ENCODE measurements around the gene INPP5A. TPM values are rescaled to one million over a fixed set of nuclear protein-coding genes. Genes with fewer than 3 reads are reported as not detected.

The INPP5A gene
- total RNA-seq, 1 donor from 2014 or later: 36.4 TPM

DNA sequence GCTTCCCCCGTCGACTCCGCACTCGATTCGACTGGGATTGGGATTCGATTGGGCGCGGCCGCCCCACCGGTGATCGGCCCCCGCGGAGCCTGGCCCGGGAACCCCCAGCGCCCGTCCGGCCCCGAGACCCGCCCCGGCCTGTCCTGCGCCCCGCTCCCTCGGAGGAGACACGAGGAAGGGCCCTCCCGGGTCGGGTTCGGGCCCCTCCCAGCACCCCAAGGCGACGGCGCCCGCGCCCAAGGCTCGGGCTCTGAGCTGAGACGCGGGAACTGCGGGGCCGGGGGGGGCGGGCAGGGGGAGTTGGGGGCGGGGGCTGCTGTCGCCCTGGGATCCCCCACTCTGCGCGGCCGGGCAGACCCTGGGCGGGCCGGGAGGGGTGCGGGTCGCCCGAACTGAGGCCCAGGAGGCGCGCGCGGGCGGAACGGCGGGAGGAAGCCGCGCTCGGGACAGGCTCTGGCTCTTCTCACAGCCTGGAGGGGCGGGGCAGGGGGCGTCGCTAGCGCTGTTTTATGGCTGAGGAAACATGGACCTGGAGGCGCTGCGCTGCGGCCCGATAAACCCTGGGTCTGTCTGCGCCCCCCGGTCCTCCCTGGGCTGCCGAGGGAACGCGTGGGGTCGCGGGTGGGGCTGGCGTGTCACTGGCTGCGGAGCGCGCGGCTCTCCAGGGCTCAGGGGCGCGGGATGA is 250.1 kb downstream of the INPP5A start:
- Mint-ChIP-seq H3K36me3 (ENCODE audit: unreplicated experiment) (peaks cover 4% of the 10 kb centered on the region), H3K4me1 (ENCODE audit: unreplicated experiment) (no peaks in the 10 kb centered on the region), H3K4me3 (ENCODE audit: unreplicated experiment) (no peak overlapping the region), H3K27me3 (ENCODE audit: unreplicated experiment) (peaks cover 5% of the 10 kb centered on the region), H3K27ac (ENCODE audit: unreplicated experiment) (no peak overlapping the region), H3K9me3 (ENCODE audit: unreplicated experiment) (no peaks in the 10 kb centered on the region)
- DNase-seq (ENCODE audit: extremely low spot score, unreplicated experiment): no peak
- TF ChIP-seq, protein P1, sequence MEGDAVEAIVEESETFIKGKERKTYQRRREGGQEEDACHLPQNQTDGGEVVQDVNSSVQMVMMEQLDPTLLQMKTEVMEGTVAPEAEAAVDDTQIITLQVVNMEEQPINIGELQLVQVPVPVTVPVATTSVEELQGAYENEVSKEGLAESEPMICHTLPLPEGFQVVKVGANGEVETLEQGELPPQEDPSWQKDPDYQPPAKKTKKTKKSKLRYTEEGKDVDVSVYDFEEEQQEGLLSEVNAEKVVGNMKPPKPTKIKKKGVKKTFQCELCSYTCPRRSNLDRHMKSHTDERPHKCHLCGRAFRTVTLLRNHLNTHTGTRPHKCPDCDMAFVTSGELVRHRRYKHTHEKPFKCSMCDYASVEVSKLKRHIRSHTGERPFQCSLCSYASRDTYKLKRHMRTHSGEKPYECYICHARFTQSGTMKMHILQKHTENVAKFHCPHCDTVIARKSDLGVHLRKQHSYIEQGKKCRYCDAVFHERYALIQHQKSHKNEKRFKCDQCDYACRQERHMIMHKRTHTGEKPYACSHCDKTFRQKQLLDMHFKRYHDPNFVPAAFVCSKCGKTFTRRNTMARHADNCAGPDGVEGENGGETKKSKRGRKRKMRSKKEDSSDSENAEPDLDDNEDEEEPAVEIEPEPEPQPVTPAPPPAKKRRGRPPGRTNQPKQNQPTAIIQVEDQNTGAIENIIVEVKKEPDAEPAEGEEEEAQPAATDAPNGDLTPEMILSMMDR (IDR thresholded peaks at IDR 0.05): no peak

DNA sequence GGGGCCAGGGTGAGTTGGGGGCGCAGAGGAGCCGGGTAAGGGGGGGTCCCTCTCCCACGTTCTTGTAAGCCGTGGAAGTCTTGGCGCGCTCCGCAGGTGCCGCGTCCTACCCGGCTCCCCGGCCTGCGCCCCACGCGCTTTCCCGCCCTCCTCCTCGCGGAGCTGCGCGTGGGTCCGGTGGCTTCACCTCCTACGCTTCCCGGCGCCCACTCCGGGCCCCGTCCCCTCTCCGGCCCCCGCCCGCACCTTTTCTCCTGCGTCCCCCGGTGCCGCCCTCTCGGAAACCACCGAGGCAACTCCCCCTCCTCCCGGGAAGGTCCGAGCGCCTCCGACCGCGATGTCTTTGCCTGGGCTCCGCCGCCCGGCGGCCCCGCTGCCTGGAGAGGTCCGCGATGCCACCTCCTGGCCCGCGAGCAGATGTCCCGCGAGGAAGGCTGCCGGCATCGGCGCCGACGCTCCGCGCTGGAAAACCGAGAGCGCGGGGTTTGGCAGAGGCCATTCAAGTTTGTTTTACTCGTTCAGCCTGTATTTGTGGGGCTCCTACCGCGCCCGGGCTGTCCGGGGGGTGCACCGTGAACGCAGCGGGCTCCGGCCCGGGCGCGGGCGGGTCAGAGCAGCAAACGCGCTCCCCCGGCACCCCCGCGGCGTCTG is 250.7 kb downstream of the INPP5A start:
- TF ChIP-seq, protein P1 (IDR thresholded peaks at IDR 0.05): peak; percentile 43
- DNase-seq (ENCODE audit: extremely low spot score, unreplicated experiment): no peak
- Mint-ChIP-seq H3K4me3 (ENCODE audit: unreplicated experiment) (peak overlapping the region; percentile 26), H3K27ac (ENCODE audit: unreplicated experiment) (no peak overlapping the region), H3K9me3 (ENCODE audit: unreplicated experiment) (no peaks in the 10 kb centered on the region), H3K27me3 (ENCODE audit: unreplicated experiment) (peaks cover 5% of the 10 kb centered on the region), H3K4me1 (ENCODE audit: unreplicated experiment) (no peaks in the 10 kb centered on the region), H3K36me3 (ENCODE audit: unreplicated experiment) (peaks cover 4% of the 10 kb centered on the region)

DNA sequence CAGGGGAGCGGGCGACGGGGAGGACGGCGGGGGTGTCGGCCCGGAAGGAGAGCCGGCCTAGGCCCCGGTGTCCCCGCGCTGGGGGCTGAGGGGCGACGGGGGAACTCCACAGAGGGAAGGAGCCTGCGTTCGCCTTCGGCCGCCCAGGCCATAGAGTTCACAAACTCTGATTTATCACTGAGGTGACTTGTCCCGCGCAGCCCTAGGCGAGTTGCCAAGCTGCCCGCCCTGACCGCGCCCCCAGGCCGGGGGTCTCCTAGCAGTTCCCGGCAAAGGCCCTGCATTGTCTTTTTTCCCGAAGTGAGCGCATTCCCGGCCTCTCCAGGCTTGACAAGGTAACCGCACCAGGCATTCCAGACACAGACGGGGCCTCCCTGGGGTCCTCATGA is 251.2 kb downstream of the INPP5A start:
- H3K4me3 Mint-ChIP-seq (ENCODE audit: unreplicated experiment): no peak overlapping the region
- no peak for DNase-seq (ENCODE audit: extremely low spot score, unreplicated experiment)
- H3K27ac Mint-ChIP-seq (ENCODE audit: unreplicated experiment): no peak overlapping the region
- no peaks in the 10 kb centered on the region for H3K36me3 Mint-ChIP-seq (ENCODE audit: unreplicated experiment)
- H3K9me3 Mint-ChIP-seq (ENCODE audit: unreplicated experiment): no peaks in the 10 kb centered on the region
- TF ChIP-seq, protein P1 (IDR thresholded peaks at IDR 0.05): no peak
- no peaks in the 10 kb centered on the region for H3K4me1 Mint-ChIP-seq (ENCODE audit: unreplicated experiment)
- H3K27me3 Mint-ChIP-seq (ENCODE audit: unreplicated experiment): peaks cover 5% of the 10 kb centered on the region

DNA sequence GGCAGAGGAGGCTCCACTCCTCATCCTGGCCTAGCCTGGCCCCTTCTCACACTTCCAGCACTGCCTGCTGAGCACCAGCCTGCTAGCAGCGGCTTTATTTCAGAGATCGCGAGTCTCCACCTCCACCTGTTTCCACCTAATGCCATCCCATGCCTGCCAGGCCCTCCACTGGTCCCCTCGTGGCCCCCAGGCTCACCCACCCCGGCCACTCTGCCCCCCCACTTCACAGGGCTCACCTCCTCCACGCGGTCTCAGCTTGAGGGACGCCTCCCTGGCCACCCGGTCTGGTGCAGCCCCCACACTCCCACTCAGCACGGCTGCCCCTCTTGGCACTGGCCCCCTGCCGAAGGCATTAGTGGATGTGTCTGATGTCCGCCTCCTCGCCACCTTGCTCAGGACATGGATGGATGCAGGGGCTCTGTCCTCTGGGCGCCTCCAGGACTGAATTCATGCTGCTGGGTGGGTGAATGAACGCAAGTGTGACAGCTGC is 252.1 kb downstream of the INPP5A start:
- Mint-ChIP-seq H3K27me3 (ENCODE audit: unreplicated experiment) (peaks cover 5% of the 10 kb centered on the region), H3K4me3 (ENCODE audit: unreplicated experiment) (no peak overlapping the region), H3K4me1 (ENCODE audit: unreplicated experiment) (no peaks in the 10 kb centered on the region), H3K27ac (ENCODE audit: unreplicated experiment) (no peak overlapping the region), H3K9me3 (ENCODE audit: unreplicated experiment) (no peaks in the 10 kb centered on the region), H3K36me3 (ENCODE audit: unreplicated experiment) (no peaks in the 10 kb centered on the region)
- DNase-seq (ENCODE audit: extremely low spot score, unreplicated experiment): no peak
- TF ChIP-seq, protein P1 (IDR thresholded peaks at IDR 0.05): no peak

DNA sequence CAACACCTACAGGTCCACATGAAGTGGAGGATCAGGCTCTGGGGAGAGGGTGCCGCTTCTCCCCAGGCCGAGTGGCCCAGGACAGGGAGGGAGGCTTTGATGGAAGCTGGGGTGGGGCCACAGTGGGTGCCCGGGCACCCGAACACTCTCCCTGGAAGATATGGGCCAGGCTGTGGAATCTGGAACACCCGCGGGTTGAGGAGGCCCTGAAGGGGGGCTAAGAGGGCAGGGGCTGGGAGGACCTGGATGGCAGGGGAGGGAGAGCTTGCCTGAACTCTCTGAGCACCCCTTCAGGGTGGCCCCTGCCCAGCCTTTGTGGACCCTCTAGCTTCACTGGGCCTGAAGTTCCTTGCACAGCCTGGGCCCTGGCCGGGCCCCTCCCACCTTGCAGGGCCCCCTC is 252.9 kb downstream of the INPP5A start:
- Mint-ChIP-seq H3K27me3 (ENCODE audit: unreplicated experiment) (peaks cover 5% of the 10 kb centered on the region), H3K27ac (ENCODE audit: unreplicated experiment) (no peak overlapping the region)
- TF ChIP-seq, protein P1 (IDR thresholded peaks at IDR 0.05): no peak

More for the DNA sequence above, 252.9 kb downstream of the INPP5A start:
- DNase-seq (ENCODE audit: extremely low spot score, unreplicated experiment): no peak
- Mint-ChIP-seq H3K36me3 (ENCODE audit: unreplicated experiment) (no peaks in the 10 kb centered on the region), H3K4me3 (ENCODE audit: unreplicated experiment) (no peak overlapping the region), H3K4me1 (ENCODE audit: unreplicated experiment) (no peaks in the 10 kb centered on the region), H3K9me3 (ENCODE audit: unreplicated experiment) (no peaks in the 10 kb centered on the region)

Data from osteocyte (in vitro differentiated cells).